NCI-H1436 (cell line): Measurements from ENCODE around the gene ARMC7.
"Not testable (repeated sequence)": the region's sequence is repeated elsewhere in the genome, so short reads cannot be mapped to it uniquely, and the experiment has no call there.

Experiments
- DNase-seq: peaks from one replicate; lab custom pipeline; 2025; lab: John Stamatoyannopoulos, UW

The ARMC7 gene

GRCh38 chr17:75154195-75155106 lies 44.7 kb downstream of the ARMC7 start, which contains the start of gene JPT1:
Gene JPT1 (minus strand): TSS chr17:75154512. CDS start chr17:75154397, 115 bp downstream.
- peak; percentile 100 for DNase-seq

- no peak for DNase-seq
Observed at GRCh38 chr17:75155191-75155601, 45.4 kb downstream of the ARMC7 start.

DNA sequence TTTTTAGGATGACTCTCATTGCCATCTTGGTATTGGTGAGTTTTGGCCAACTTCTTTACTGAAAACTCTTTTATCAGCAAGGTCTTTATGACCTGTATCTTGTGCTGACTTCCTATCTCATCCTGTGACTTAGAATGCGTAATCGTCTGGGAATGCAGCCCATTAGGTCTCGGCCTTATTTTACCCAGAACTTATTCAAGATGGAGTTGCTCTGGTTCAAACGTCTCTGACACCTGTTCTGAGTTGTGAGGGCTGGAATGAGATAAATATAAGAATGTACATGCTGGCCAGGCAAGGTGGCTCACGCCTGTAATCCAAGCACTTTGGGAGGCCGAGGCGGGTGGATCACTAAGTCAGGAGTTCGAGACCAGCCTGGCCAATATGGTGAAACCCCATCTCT lies 48.7 kb downstream of the ARMC7 start:
- not testable (repeated sequence) for DNase-seq

- DNase-seq, result no peak
Observed at GRCh38 chr17:75159196-75160031, 49.6 kb downstream of the ARMC7 start.

DNA sequence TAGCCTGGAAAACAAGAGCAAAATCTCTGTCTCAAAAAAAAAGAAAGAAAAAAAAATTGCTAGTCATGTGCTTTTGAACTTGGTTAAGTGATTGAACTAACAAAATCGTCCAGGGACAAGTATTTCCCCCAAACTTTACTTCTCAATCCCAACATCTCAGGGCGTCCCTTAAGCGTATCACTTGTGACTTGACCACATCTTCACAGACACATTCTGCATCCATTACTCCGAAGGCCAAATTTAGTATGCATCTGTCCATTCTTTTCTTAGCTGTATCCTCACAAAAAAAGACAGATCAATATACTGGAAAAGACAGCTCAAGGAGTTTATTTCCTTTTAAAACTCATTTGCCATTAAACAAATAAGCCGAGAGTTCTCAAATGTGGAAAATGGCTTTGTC lies 50.4 kb downstream of the ARMC7 start:
- no peak for DNase-seq

GRCh38 chr17:75163074-75163473 lies 53.3 kb downstream of the ARMC7 start:
- DNase-seq, result no peak

- not testable (repeated sequence) for DNase-seq
Observed at GRCh38 chr17:75164606-75165005, 54.8 kb downstream of the ARMC7 start.

DNA sequence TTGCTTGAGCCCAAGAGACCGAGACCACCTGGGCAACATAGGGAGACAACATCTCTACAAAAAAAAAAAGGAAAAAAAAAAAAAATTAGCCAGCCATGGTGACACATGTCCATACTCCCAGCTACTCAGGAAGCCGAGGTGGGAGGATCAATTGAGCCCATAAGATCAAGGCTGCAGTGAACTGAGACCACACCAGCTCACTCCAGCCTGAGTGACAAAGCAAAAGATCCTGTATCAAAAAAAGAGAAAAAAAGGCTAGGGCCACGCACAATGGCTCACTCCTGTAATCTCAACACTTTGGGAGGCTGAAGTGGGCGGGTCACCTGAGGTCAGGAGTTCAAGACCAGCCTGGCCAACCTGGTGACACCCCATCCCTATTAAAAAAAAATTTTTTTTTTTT lies 59.2 kb downstream of the ARMC7 start:
- DNase-seq, result no peak

GRCh38 chr17:75173526-75173925 lies 63.8 kb downstream of the ARMC7 start:
- DNase-seq, result no peak

GRCh38 chr17:75174996-75175395 lies 65.2 kb downstream of the ARMC7 start:
- no peak for DNase-seq

DNA sequence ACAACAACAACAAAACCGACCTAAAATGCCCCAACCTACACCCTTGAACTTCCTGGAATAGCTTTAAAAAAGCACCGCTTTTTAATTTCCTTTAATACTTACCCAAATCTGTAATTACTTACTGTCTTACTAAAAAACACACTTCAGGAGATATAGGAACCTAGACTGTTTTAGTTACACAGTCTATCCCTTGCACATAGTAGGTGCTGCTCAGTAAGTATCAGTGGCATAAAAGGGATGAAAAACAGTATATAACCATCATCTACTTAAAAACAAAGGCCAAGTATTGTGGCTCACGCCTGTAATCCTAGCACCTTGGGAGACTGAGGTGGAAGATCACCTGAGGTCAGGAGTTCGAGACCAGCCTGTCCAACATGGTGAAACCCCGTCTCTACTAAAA lies 66.9 kb downstream of the ARMC7 start:
- no peak for DNase-seq

GRCh38 chr17:75178453-75178852 lies 68.7 kb downstream of the ARMC7 start:
- no peak for DNase-seq
